Sigmoid colon (tissue), 7 donors: ENCODE data around the gene KASH5. TPM values are rescaled to one million over a fixed set of nuclear protein-coding genes. Genes with fewer than 3 reads are reported as not detected.

Experiments used
- DNase-seq: peaks from one replicate; pipeline ENCODE4 v3.0.0-alpha.2; 2019
- H3K27ac ChIP-seq, 4 donors: fragments of 200-600 bp; sonication (generic); one replicate each; pipeline ENCODE4 v1.5.1; 2016 to 2019; ENCODE audit warnings: mild to moderate bottlenecking in 1 of 4
- H3K27me3 ChIP-seq, 3 donors: fragments of 200-600 bp; sonication (generic); one replicate each; pipeline ENCODE4 v1.5.1; 2019; ENCODE audit warnings: mild to moderate bottlenecking in 1 of 3
- H3K36me3 ChIP-seq, 4 donors: fragments of 200-600 bp; sonication (generic); one replicate each; pipeline ENCODE4 v1.5.1; 2016 to 2019
- H3K4me1 ChIP-seq, 4 donors: fragments of 200-600 bp; sonication (generic); one replicate each; pipeline ENCODE4 v1.5.1; 2017 to 2019
- H3K4me3 ChIP-seq, 4 donors: fragments of 200-600 bp; sonication (generic); one replicate each; pipeline ENCODE4 v1.5.1; 2017 to 2019; ENCODE audit warnings: mild to moderate bottlenecking in 2 of 4, moderate library complexity in 1 of 4
- H3K9me3 ChIP-seq, 4 donors: fragments of 200-600 bp in 3 of 4; sonication (generic) in 3 of 4; one replicate each; pipeline versions ENCODE4 v1.5.1 to v1.6.1; 2013 to 2019
- CTCF ChIP-seq, 4 experiments: fragments of 450-650 bp in 3 of 4; fragments of 200-600 bp in 1 of 4; IDR thresholded peaks; one replicate each; pipeline ENCODE4 v1.5.1; 2016 to 2019; ENCODE audit warnings: antibody characterized with exemption in 4 of 4, mild to moderate bottlenecking in 3 of 4, moderate library complexity in 2 of 4
- EP300 ChIP-seq, 4 donors: sonication (generic); formaldehyde crosslinking; IDR thresholded peaks; one replicate each; pipeline ENCODE4 v1.6.1; 2017; ENCODE audit warnings: antibody characterized with exemption in 4 of 4
- POLR2A ChIP-seq, 2 donors: fragments of 450-650 bp; IDR thresholded peaks; one replicate each; pipeline ENCODE4 v1.6.1; 2016; ENCODE audit warnings: antibody characterized with exemption in 2 of 2, mild to moderate bottlenecking in 2 of 2, moderate library complexity in 2 of 2
- POLR2AphosphoS5 ChIP-seq, 4 donors: sonication (generic); formaldehyde crosslinking; IDR thresholded peaks; one replicate each; pipeline ENCODE4 v1.6.1; 2017; ENCODE audit warnings: antibody characterized with exemption in 4 of 4
- WGBS, 2 donors: extraction: QIAGEN DNeasy Blood & Tissue Kit; methylation state at CpG; one replicate each; pipeline ENCODE4 v1.1.7; 2013; 5-methylcytosine and 5-hydroxymethylcytosine counted together
- intact Hi-C: fragments of 100-400 bp; cut with DNase I; formaldehyde crosslinking; loops from one replicate; pipeline ENCODE4 v1.15.1; 2023
- polyA plus RNA-seq, 3 donors: library from polyadenylated mRNA; stranded (reverse); fragments of 200-250 nt; gene quantifications; one replicate each; pipeline ENCODE4 v1.2.3, GENCODE V29; 2013
- total RNA-seq, 4 donors: library from RNA; depleted of rRNA; stranded (reverse); fragments of >200 nt; gene quantifications; one replicate each; pipeline ENCODE4 v1.1.0, GENCODE V29; 2016
- donor health status: healthy with polysubstance abuse.
- donor health status: Bipolar disorder and iron deficiency.
- donor health status: healthy.

Gene KASH5
- total and polyA plus RNA-seq, 7 donors = 0.04 TPM; not detected in 6

- no peaks in the 10 kb centered on the region for H3K36me3 ChIP-seq
- no peak for DNase-seq
- 84 to 90% methylated on average over 8 of the region's 8 CpGs for WGBS, 2 donors
- no peaks in the 10 kb centered on the region for H3K9me3 ChIP-seq
- TF ChIP-seq CTCF (IDR thresholded peaks at IDR 0.05) (no peak), EP300 (IDR thresholded peaks at IDR 0.05) (no peak)
- intact Hi-C loops = no loop called here
- no peak overlapping the region for H3K4me3 ChIP-seq
- H3K27me3 ChIP-seq = peaks cover 0 to 11% (median 0%) of the 10 kb centered on the region in 3 donors
- no peak overlapping the region for H3K27ac ChIP-seq
- no peaks in the 10 kb centered on the region for H3K4me1 ChIP-seq
These were observed 20.9 kb downstream of the KASH5 start for GRCh38 chr19:49408816-49409440.

GRCh38 chr19:49409441-49410029, 21.5 kb downstream of the KASH5 start:
- 60 to 66% methylated on average over 5 of the region's 5 CpGs for WGBS, 2 donors
- peaks cover 0 to 13% (median 0%) of the 10 kb centered on the region in 3 donors for H3K27me3 ChIP-seq
- H3K9me3 ChIP-seq = no peaks in the 10 kb centered on the region
- TF ChIP-seq EP300 (IDR thresholded peaks at IDR 0.05) (no peak), CTCF (IDR thresholded peaks at IDR 0.05) (no peak), POLR2A (IDR thresholded peaks at IDR 0.05) (no peak), POLR2AphosphoS5 (IDR thresholded peaks at IDR 0.05) (no peak)
- intact Hi-C loops = no loop called here
- no peak overlapping the region for H3K4me3 ChIP-seq
- no peak for DNase-seq
- no peaks in the 10 kb centered on the region for H3K4me1 ChIP-seq
- no peaks in the 10 kb centered on the region for H3K36me3 ChIP-seq
- no peak overlapping the region for H3K27ac ChIP-seq

GRCh38 chr19:49411681-49412326, 23.8 kb downstream of the KASH5 start:
- 77 to 83% methylated on average over 3 of the region's 3 CpGs for WGBS, 2 donors
- Histone ChIP-seq H3K36me3 (no peaks in the 10 kb centered on the region), H3K4me1 (no peaks in the 10 kb centered on the region), H3K4me3 (no peak overlapping the region), H3K9me3 (no peaks in the 10 kb centered on the region), H3K27ac (no peak overlapping the region), H3K27me3 (peaks cover 0 to 27% (median 14%) of the 10 kb centered on the region in 3 donors)
- no peak for DNase-seq
- no peak for TF ChIP-seq EP300 (IDR thresholded peaks at IDR 0.05)
- TF ChIP-seq POLR2A (IDR thresholded peaks at IDR 0.05) = no peak
- TF ChIP-seq CTCF (IDR thresholded peaks at IDR 0.05) = no peak
- no peak for TF ChIP-seq POLR2AphosphoS5 (IDR thresholded peaks at IDR 0.05)
- intact Hi-C loops = no loop called here

- Histone ChIP-seq H3K4me1 (no peaks in the 10 kb centered on the region), H3K4me3 (no peak overlapping the region), H3K9me3 (no peaks in the 10 kb centered on the region), H3K27me3 (peaks cover 0 to 42% (median 28%) of the 10 kb centered on the region in 3 donors), H3K27ac (no peak overlapping the region), H3K36me3 (no peaks in the 10 kb centered on the region)
- WGBS, 2 donors = 69 to 78% methylated on average over 9 of the region's 9 CpGs
- no peak for TF ChIP-seq CTCF (IDR thresholded peaks at IDR 0.05)
- no peak for TF ChIP-seq POLR2AphosphoS5 (IDR thresholded peaks at IDR 0.05)
- no peak for TF ChIP-seq POLR2A (IDR thresholded peaks at IDR 0.05)
- TF ChIP-seq EP300 (IDR thresholded peaks at IDR 0.05) = no peak
- DNase-seq = no peak
- intact Hi-C loops = no loop called here
These were observed 25.3 kb downstream of the KASH5 start for GRCh38 chr19:49413348-49413747.
